Glutamatergic neuron (in vitro differentiated cells): Measurements from ENCODE around the gene IRS2. TPM values are rescaled to one million over a fixed set of nuclear protein-coding genes. Genes with fewer than 3 reads are reported as not detected.

Experiments
- DNase-seq: peaks from one replicate; pipeline ENCODE4 v3.0.0; 2022
- H3K27ac Mint-ChIP-seq: one replicate; pipeline ENCODE4 v1.8.0; 2020; ENCODE audit warnings: mild to moderate bottlenecking, mixed read lengths, inconsistent platforms; ENCODE audit not compliant: unreplicated experiment
- H3K27me3 Mint-ChIP-seq: one replicate; pipeline ENCODE4 v1.8.0; 2020; ENCODE audit warnings: mild to moderate bottlenecking, moderate library complexity, mixed read lengths, inconsistent platforms; ENCODE audit not compliant: unreplicated experiment
- H3K36me3 Mint-ChIP-seq: one replicate; pipeline ENCODE4 v1.8.0; 2020; ENCODE audit warnings: mild to moderate bottlenecking, mixed read lengths, inconsistent platforms; ENCODE audit not compliant: unreplicated experiment
- H3K4me1 Mint-ChIP-seq: one replicate; pipeline ENCODE4 v1.8.0; 2020; ENCODE audit warnings: mild to moderate bottlenecking, low read depth, mixed read lengths, inconsistent platforms; ENCODE audit not compliant: unreplicated experiment
- H3K4me3 Mint-ChIP-seq: one replicate; pipeline ENCODE4 v1.8.0; 2020; ENCODE audit warnings: mild to moderate bottlenecking, mixed read lengths, inconsistent platforms; ENCODE audit not compliant: unreplicated experiment
- H3K9me3 Mint-ChIP-seq: one replicate; pipeline ENCODE4 v1.8.0; 2020; ENCODE audit warnings: mild to moderate bottlenecking, moderate library complexity, mixed read lengths, inconsistent platforms; ENCODE audit not compliant: unreplicated experiment
- CTCF ChIP-seq: fragments of 200-600 bp; sonication (generic); IDR thresholded peaks from one replicate; pipeline ENCODE4 v1.5.0; 2021; ENCODE audit not compliant: partially characterized antibody, unreplicated experiment
- total RNA-seq: library from RNA; stranded (reverse); fragmentation: NEBNext Ultra II Directional; extraction: Animal tissue kit (Norgen Biotek cat#: 25700); gene quantifications from one replicate; pipeline ENCODE4 v1.2.1, GENCODE V29; 2021; ENCODE audit not compliant: unreplicated experiment

The IRS2 gene
- total RNA-seq, 1 donor from 2014 or later: 27.0 TPM

- no peak for DNase-seq
- Mint-ChIP-seq H3K27ac (no peak overlapping the region), H3K36me3 (peaks cover 4% of the 10 kb centered on the region), H3K9me3 (peaks cover 3% of the 10 kb centered on the region), H3K4me1 (peaks cover 8% of the 10 kb centered on the region), H3K27me3 (no peaks in the 10 kb centered on the region), H3K4me3 (no peak overlapping the region)
- TF ChIP-seq CTCF: no peak
These were observed 8.6 kb upstream of the IRS2 start for GRCh38 chr13:109795011-109795410.

GRCh38 chr13:109794095-109794494, 7.7 kb upstream of the IRS2 start:
- Mint-ChIP-seq H3K36me3 (peaks cover 4% of the 10 kb centered on the region), H3K4me1 (peaks cover 10% of the 10 kb centered on the region), H3K9me3 (peaks cover 3% of the 10 kb centered on the region), H3K27me3 (no peaks in the 10 kb centered on the region), H3K27ac (no peak overlapping the region), H3K4me3 (no peak overlapping the region)
- no peak for DNase-seq
- TF ChIP-seq CTCF: no peak

GRCh38 chr13:109792416-109793059, 6.2 kb upstream of the IRS2 start:
- Mint-ChIP-seq H3K9me3 (peaks cover 5% of the 10 kb centered on the region), H3K4me1 (peaks cover 10% of the 10 kb centered on the region), H3K27me3 (no peaks in the 10 kb centered on the region), H3K27ac (no peak overlapping the region), H3K36me3 (peaks cover 4% of the 10 kb centered on the region), H3K4me3 (no peak overlapping the region)
- TF ChIP-seq CTCF: no peak
- DNase-seq: no peak

GRCh38 chr13:109790942-109791605, 4.7 kb upstream of the IRS2 start:
- Mint-ChIP-seq H3K4me3 (peak overlapping the region; percentile 47), H3K27ac (peak overlapping the region; percentile 67), H3K4me1 (peaks cover 10% of the 10 kb centered on the region), H3K36me3 (no peaks in the 10 kb centered on the region), H3K9me3 (peaks cover 2% of the 10 kb centered on the region), H3K27me3 (no peaks in the 10 kb centered on the region)
- no peak for DNase-seq
- TF ChIP-seq CTCF: no peak

GRCh38 chr13:109790086-109790485, 3.7 kb upstream of the IRS2 start:
- Mint-ChIP-seq H3K27ac (no peak overlapping the region), H3K4me3 (no peak overlapping the region), H3K9me3 (peaks cover 2% of the 10 kb centered on the region), H3K4me1 (peaks cover 10% of the 10 kb centered on the region), H3K36me3 (no peaks in the 10 kb centered on the region), H3K27me3 (no peaks in the 10 kb centered on the region)
- no peak for TF ChIP-seq CTCF
- no peak for DNase-seq
